Stimulated activated CD4-positive, alpha-beta T cell treated with anti-CD3 and anti-CD28 coated beads, Interleukin-4, amount 100 ng/mL, for 48 hours (primary cell): ENCODE data around the gene ARRDC5.
"Not testable (repeated sequence)": the region's sequence is repeated elsewhere in the genome, so short reads cannot be mapped to it uniquely, and the experiment has no call there.

Source experiments
- DNase-seq, 2 donors: peaks; one replicate each; pipeline ENCODE4 v3.0.0-alpha.2; 2020; ENCODE audit warnings: low read depth in 2 of 2

The ARRDC5 gene

GRCh38 chr19:4868286-4868834, 34.3 kb downstream of the ARRDC5 start:
- DNase-seq = no peak

- DNase-seq = peak; percentile 92 to 98
These were observed 35.0 kb downstream of the ARRDC5 start, which contains the start of gene PLIN3 for GRCh38 chr19:4867534-4868285. Gene PLIN3 (minus strand): TSS chr19:4867667. CDS start chr19:4861394, 6,273 bp downstream.

GRCh38 chr19:4866595-4867424, 35.9 kb downstream of the ARRDC5 start:
- peak; percentile 28 to 38 for DNase-seq

GRCh38 chr19:4861147-4861546, 41.5 kb downstream of the ARRDC5 start:
- no peak for DNase-seq

- no peak for DNase-seq
These were observed 43.0 kb downstream of the ARRDC5 start for GRCh38 chr19:4859697-4860096.

GRCh38 chr19:4856468-4856867, 46.2 kb downstream of the ARRDC5 start:
- not testable (repeated sequence) for DNase-seq

GRCh38 chr19:4853506-4853905, 49.2 kb downstream of the ARRDC5 start:
- not testable (repeated sequence) for DNase-seq

- DNase-seq = no peak
These were observed 50.2 kb downstream of the ARRDC5 start for GRCh38 chr19:4852484-4852883.

GRCh38 chr19:4851551-4852290, 51.0 kb downstream of the ARRDC5 start:
- peak; percentile 70 to 72 for DNase-seq

GRCh38 chr19:4849019-4849418, 53.7 kb downstream of the ARRDC5 start:
- no peak for DNase-seq

GRCh38 chr19:4847190-4847973, 55.3 kb downstream of the ARRDC5 start:
- no peak for DNase-seq

- DNase-seq = not testable (repeated sequence)
These were observed 56.7 kb downstream of the ARRDC5 start for GRCh38 chr19:4845975-4846374.

- DNase-seq = no peak
These were observed 58.1 kb downstream of the ARRDC5 start for GRCh38 chr19:4844348-4845179.

GRCh38 chr19:4843647-4843965, 59.1 kb downstream of the ARRDC5 start:
- DNase-seq = no peak
